Fibroblast of mammary gland (primary cell): ENCODE data around the gene ZRANB1.

Experiments
- DNase-seq: peaks from one replicate; pipeline ENCODE4 v3.0.0-alpha.2; 2010; ENCODE audit warnings: low read depth
- H3K4me3 ChIP-seq: 2 replicates; pipeline ENCODE4 v1.5.1; 2011; ENCODE audit warnings: low read depth, mild to moderate bottlenecking, low read length, moderate library complexity; ENCODE audit not compliant: control insufficient read depth
- TF ChIP-seq, protein P1 (sequence below): conservative IDR thresholded peaks from 2 replicates; pipeline ENCODE4 v1.5.1; 2011; ENCODE audit warnings: low read depth, low read length, inconsistent platforms; ENCODE audit not compliant: control insufficient read depth, insufficient read depth

Gene ZRANB1

DNA sequence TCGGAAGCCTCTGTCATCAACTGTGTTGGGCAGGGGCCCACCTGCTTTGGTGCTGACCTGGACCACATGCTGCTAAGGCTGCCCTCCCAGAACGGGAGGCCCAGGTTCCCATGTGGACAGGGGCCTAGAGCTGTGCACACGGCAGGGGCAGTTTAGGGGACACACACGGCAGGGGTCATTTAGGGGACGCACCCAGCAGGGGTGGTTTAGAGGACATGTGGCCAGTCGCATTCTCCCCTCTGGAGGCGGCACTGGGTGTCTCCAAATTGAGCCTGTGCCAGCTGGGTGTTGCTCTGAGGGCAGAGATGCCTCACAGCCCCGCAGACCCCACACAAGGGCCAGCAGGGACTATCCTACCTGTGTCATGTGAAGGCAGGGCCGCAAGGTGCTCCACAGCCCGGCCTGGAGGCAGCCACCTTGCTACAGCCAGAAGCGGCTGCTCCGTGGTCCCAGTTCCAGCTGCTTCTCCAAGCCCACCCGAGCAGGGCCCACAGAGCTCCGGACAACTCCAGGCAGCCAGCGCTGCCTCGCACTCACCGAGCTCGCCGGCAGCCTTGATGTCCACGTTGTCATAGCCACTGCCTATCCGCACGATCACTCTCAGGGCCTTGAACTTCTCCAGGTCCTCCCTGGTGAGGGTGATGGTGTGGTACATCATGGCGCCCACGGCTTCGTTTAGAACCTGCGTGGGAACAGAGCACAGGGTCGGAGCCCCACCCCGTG, 60.7 kb downstream of the ZRANB1 start:
- H3K4me3 ChIP-seq, result no peak overlapping the region
- TF ChIP-seq, protein P1, sequence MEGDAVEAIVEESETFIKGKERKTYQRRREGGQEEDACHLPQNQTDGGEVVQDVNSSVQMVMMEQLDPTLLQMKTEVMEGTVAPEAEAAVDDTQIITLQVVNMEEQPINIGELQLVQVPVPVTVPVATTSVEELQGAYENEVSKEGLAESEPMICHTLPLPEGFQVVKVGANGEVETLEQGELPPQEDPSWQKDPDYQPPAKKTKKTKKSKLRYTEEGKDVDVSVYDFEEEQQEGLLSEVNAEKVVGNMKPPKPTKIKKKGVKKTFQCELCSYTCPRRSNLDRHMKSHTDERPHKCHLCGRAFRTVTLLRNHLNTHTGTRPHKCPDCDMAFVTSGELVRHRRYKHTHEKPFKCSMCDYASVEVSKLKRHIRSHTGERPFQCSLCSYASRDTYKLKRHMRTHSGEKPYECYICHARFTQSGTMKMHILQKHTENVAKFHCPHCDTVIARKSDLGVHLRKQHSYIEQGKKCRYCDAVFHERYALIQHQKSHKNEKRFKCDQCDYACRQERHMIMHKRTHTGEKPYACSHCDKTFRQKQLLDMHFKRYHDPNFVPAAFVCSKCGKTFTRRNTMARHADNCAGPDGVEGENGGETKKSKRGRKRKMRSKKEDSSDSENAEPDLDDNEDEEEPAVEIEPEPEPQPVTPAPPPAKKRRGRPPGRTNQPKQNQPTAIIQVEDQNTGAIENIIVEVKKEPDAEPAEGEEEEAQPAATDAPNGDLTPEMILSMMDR, result no peak
- no peak for DNase-seq

DNA sequence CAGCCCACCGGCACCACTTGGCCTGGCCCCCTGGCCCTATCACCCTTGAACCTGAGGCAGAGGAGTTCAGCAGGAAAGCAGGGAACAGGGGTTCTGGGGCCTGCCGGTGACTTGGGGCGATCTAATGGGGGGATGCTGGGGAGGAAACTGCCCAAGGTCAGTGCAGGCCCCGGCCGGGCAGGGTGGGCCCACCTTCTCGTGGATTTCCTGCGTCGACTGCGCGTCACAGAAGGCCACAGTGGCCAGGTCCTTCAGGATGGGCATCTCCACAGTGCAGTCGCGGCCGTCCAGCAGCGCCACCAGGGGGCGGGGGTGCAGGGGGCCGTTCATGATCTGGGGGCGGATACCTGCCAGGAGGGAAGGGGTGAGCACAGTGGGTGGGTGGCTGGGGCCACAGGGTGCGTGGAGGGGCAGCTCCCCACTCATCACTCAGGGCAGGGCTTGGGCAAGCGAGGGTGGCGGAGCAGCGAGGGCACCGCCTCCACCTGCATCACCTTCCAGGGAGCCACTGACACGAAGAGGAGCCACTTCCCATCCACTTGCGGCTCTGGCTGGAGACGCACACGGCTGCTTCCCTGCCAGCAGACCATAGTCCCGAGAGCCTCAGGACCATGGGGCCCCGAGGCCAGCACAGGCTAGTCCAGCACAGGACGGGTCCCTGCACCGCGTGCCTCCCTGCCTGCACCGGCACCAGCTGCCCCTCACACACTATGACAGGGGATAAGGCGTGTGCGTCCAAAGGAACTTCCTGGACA, 61.4 kb downstream of the ZRANB1 start:
- DNase-seq, result no peak
- H3K4me3 ChIP-seq, result no peak overlapping the region
- TF ChIP-seq, protein P1, result no peak

DNA sequence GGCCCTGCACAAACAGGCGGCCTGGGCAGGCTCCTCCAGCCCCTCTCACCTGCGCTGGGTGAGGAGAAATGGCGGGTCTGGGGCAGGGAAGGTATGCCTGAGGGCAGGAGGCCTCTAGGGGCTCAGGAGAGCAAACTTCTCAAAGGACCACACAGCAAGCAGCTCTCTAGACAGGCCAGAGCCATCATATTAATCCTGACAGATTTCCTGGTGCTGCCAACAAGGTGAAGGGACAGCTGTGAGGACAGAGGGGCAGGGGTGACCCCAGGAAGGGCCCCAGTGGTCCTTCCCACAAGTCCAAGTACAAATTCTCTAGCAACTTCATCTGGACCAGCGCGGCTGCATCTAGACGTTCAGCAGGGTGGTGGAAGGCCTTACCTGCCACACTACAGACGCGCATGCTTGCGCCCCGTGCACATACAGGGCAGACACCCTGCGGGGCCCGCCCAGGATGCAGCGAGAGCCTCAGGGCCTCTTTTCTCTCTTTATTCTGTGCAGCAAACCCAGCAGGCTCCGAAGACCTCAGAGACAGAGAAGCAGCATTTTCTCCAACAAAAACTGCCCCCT, 62.1 kb downstream of the ZRANB1 start:
- no peak for DNase-seq
- TF ChIP-seq, protein P1, result no peak
- H3K4me3 ChIP-seq, result no peak overlapping the region

DNA sequence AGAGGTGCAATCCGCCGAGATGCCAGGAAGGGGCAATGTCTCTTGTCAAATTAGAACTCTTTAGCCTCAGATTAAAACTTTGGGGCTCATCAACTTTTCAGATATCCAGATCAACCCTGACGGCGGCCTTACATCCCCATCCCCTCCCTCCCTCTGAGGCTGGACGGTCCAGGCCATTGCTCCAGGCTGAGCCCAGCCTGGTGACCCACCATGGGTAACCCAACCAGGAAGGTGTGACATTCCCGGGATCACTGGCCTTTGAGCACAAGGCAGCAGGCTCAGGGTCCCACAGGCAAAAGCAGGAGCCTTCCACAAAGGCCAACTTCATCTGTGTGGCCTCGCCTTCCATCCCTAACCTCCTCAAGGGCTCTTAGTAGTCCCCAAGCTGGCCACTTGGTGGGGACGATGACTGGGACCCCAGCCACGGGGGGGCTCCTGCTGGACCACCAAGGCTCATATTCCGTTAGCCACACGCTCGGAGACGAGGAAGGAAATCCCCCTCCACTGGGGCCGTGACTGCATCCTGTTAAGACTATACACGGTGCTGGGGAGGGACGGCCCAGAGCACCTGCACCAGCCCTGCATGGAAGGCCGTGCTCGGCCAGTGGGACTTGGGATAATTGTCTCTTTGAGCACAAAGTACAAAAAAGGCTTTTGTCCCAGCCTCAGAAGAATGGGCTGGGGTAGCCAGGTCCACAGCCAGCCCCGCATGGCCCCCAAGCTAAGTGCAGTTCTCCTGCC, 62.8 kb downstream of the ZRANB1 start:
- H3K4me3 ChIP-seq, result no peak overlapping the region
- no peak for DNase-seq
- TF ChIP-seq, protein P1, result no peak

DNA sequence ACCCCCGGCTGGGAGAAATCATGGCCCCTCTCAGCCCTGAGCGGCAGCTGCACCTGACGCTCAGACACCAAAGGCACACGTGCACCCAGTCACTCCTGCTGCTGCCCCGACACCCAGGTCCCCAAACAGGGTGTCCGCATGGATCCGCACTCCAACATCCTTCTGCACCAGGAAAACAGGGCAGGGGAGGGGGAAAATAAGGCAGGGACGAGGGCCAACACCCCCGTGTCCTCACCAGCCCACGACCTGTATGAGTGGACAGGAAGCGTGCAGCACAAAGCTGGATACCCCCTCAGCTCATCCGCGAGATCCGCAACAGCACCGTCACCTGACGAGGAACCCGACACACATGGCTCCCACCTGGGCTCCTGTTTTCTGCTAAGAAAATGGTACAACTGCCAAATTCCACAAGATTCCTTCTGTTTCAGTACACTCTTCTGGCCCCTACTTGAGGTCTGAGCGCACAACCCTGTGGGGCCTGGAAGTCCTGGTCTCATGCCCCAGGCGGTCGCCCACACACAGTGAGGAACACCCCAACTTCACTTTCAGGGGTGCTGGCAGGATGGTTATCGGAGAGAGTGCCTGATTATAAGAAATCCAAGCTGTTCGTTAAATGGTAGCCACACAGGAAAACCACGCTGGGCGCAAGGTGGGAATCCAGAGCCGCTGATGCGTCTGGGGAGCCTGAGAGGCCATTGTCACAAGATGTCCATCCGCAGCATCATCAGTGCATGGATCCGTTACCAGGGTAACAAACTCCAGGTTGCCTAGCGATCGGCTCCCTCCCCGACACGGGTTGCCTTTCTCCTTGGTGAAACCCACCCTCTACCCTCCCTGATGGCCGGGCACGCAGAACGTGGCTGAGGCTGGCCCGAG, 63.6 kb downstream of the ZRANB1 start:
- TF ChIP-seq, protein P1, result no peak
- no peak for DNase-seq
- H3K4me3 ChIP-seq, result no peak overlapping the region
